Neural progenitor cell (in vitro differentiated cells): ENCODE measurements around the gene CDK13. TPM values are rescaled to one million over a fixed set of nuclear protein-coding genes. Genes with fewer than 3 reads are reported as not detected.

Source experiments
- DNase-seq: peaks from one replicate; pipeline ENCODE4 v3.0.0-alpha.2; 2016; ENCODE audit warnings: low spot score
- H2AFZ ChIP-seq: fragments of 200-600 bp; sonication (generic); replicated peaks from 2 replicates; pipeline ENCODE4 v1.6.1; 2016; ENCODE audit warnings: antibody characterized with exemption
- H3F3A ChIP-seq: fragments of 200-600 bp; sonication (generic); 2 replicates; pipeline ENCODE4 v1.6.1; 2016; ENCODE audit warnings: antibody characterized with exemption, low read depth
- H3K27ac ChIP-seq: fragments of 200-600 bp; sonication (generic); 2 replicates; pipeline ENCODE4 v1.5.1; 2016; ENCODE audit warnings: mild to moderate bottlenecking
- H3K27me3 ChIP-seq: fragments of 200-600 bp; sonication (generic); 2 replicates; pipeline ENCODE4 v1.6.1; 2016; ENCODE audit warnings: mild to moderate bottlenecking, moderate library complexity
- H3K36me3 ChIP-seq: fragments of 200-600 bp; sonication (generic); 2 replicates; pipeline ENCODE4 v1.5.1; 2016
- H3K4me1 ChIP-seq: fragments of 200-600 bp; sonication (generic); 2 replicates; pipeline ENCODE4 v1.6.1; 2016; ENCODE audit warnings: mixed run types
- H3K4me2 ChIP-seq: fragments of 200-600 bp; sonication (generic); 2 replicates; pipeline ENCODE4 v1.6.1; 2016
- H3K4me3 ChIP-seq: fragments of 200-600 bp; sonication (generic); 2 replicates; pipeline ENCODE4 v1.5.1; 2016
- H3K79me2 ChIP-seq: fragments of 200-600 bp; sonication (generic); 2 replicates; pipeline ENCODE4 v1.6.1; 2016; ENCODE audit warnings: low read depth
- H3K9ac ChIP-seq: fragments of 200-600 bp; sonication (generic); 2 replicates; pipeline ENCODE4 v1.6.1; 2016
- H3K9me3 ChIP-seq: fragments of 200-600 bp; sonication (generic); 2 replicates; pipeline ENCODE4 v1.5.1; 2016; ENCODE audit warnings: low read depth
- H4K20me1 ChIP-seq: fragments of 200-600 bp; sonication (generic); 2 replicates; pipeline ENCODE4 v1.6.1; 2016; ENCODE audit warnings: low read depth
- H3K27ac Mint-ChIP-seq: 3 replicates; pipeline ENCODE4 v1.8.0; 2021; ENCODE audit warnings: mixed read lengths
- H3K27me3 Mint-ChIP-seq: 2 replicates; pipeline ENCODE4 v1.8.0; 2022; ENCODE audit warnings: low read depth, mild to moderate bottlenecking, inconsistent platforms, moderate library complexity, mixed read lengths; ENCODE audit not compliant: insufficient read depth
- H3K36me3 Mint-ChIP-seq: 3 replicates; pipeline ENCODE4 v1.8.0; 2021; ENCODE audit warnings: mixed read lengths
- H3K4me1 Mint-ChIP-seq: 3 replicates; pipeline ENCODE4 v1.8.0; 2021; ENCODE audit warnings: mixed read lengths
- H3K4me3 Mint-ChIP-seq: 3 replicates; pipeline ENCODE4 v1.8.0; 2021; ENCODE audit warnings: mild to moderate bottlenecking, moderate library complexity, mixed read lengths
- H3K9me3 Mint-ChIP-seq: 3 replicates; pipeline ENCODE4 v1.8.0; 2020; ENCODE audit warnings: mixed read lengths
- CTCF ChIP-seq: fragments of 200-600 bp; sonication (generic); IDR thresholded peaks from 2 replicates; pipeline ENCODE4 v1.5.1; 2017; ENCODE audit warnings: antibody characterized with exemption, mild to moderate bottlenecking
- EZH2 ChIP-seq: fragments of 200-600 bp; sonication (generic); IDR thresholded peaks from 2 replicates; pipeline ENCODE4 v1.6.1; 2017; ENCODE audit warnings: antibody characterized with exemption, mild to moderate bottlenecking, moderate library complexity
- EZH2phosphoT487 ChIP-seq: fragments of 200-600 bp; sonication (generic); IDR thresholded peaks from 2 replicates; pipeline ENCODE4 v1.6.1; 2017; ENCODE audit warnings: antibody characterized with exemption
- total RNA-seq: library from RNA; depleted of rRNA; stranded (reverse); fragments of >200 nt; gene quantifications from 2 replicates; pipeline ENCODE4 v1.2.3, GENCODE V29; 2015; ENCODE audit warnings: low replicate concordance

CDK13 gene
- total RNA-seq, 1 donor from 2014 or later = 75.5 TPM

- Histone ChIP-seq H3K4me1 (no peaks in the 10 kb centered on the region), H3K36me3 (no peaks in the 10 kb centered on the region), H3K79me2 (no peaks in the 10 kb centered on the region), H3K27me3 (no peaks in the 10 kb centered on the region), H2AFZ (no peak overlapping the region), H3K9ac (no peak overlapping the region), H3K27ac (no peak overlapping the region), H3F3A (peaks cover 3% of the 10 kb centered on the region), H3K9me3 (no peaks in the 10 kb centered on the region), H3K4me3 (no peak overlapping the region), H4K20me1 (no peaks in the 10 kb centered on the region), H3K4me2 (no peak overlapping the region)
- no peak overlapping the region for H3K4me3 Mint-ChIP-seq
- peaks cover 2% of the 10 kb centered on the region for H3K4me1 Mint-ChIP-seq
- no peak overlapping the region for H3K27ac Mint-ChIP-seq
- no peak for TF ChIP-seq CTCF
- no peak for TF ChIP-seq EZH2
- no peak for TF ChIP-seq EZH2phosphoT487
- H3K36me3 Mint-ChIP-seq = peaks cover 4% of the 10 kb centered on the region
- DNase-seq = no peak
- no peaks in the 10 kb centered on the region for H3K27me3 Mint-ChIP-seq
- peaks cover 6% of the 10 kb centered on the region for H3K9me3 Mint-ChIP-seq
These were observed 7.2 kb upstream of the CDK13 start for GRCh38 chr7:39942883-39943282.

GRCh38 chr7:39946693-39947092 is 3.4 kb upstream of the CDK13 start:
- no peak for TF ChIP-seq CTCF
- TF ChIP-seq EZH2 = no peak
- no peak for TF ChIP-seq EZH2phosphoT487
- Histone ChIP-seq H3K27ac (no peak overlapping the region), H2AFZ (no peak overlapping the region), H4K20me1 (peaks cover 5% of the 10 kb centered on the region), H3K9ac (no peak overlapping the region), H3K4me2 (no peak overlapping the region), H3K79me2 (peaks cover 23% of the 10 kb centered on the region), H3K4me1 (peaks cover 4% of the 10 kb centered on the region), H3K9me3 (no peaks in the 10 kb centered on the region), H3K4me3 (no peak overlapping the region), H3K36me3 (no peaks in the 10 kb centered on the region), H3K27me3 (no peaks in the 10 kb centered on the region), H3F3A (peaks cover 30% of the 10 kb centered on the region)
- peaks cover 6% of the 10 kb centered on the region for H3K9me3 Mint-ChIP-seq
- peak overlapping the region; percentile 63 for H3K4me3 Mint-ChIP-seq
- peaks cover 15% of the 10 kb centered on the region for H3K4me1 Mint-ChIP-seq
- no peak overlapping the region for H3K27ac Mint-ChIP-seq
- peaks cover 5% of the 10 kb centered on the region for H3K36me3 Mint-ChIP-seq
- no peak for DNase-seq
- peaks cover 6% of the 10 kb centered on the region for H3K27me3 Mint-ChIP-seq

GRCh38 chr7:39948375-39948955 is 1.6 kb upstream of the CDK13 start:
- peaks cover 40% of the 10 kb centered on the region for H3K79me2 ChIP-seq
- peak overlapping the region; percentile 71 for H3K9ac ChIP-seq
- H3F3A ChIP-seq = peaks cover 30% of the 10 kb centered on the region
- H3K4me3 ChIP-seq = peak overlapping the region; percentile 84
- H3K4me1 Mint-ChIP-seq = peaks cover 18% of the 10 kb centered on the region
- H3K27ac Mint-ChIP-seq = peak overlapping the region; percentile 100
- no peaks in the 10 kb centered on the region for H3K36me3 ChIP-seq
- no peaks in the 10 kb centered on the region for H3K9me3 ChIP-seq
- H3K4me3 Mint-ChIP-seq = peak overlapping the region; percentile 100
- H3K27me3 ChIP-seq = no peaks in the 10 kb centered on the region
- H3K27me3 Mint-ChIP-seq = peaks cover 8% of the 10 kb centered on the region
- no peaks in the 10 kb centered on the region for H3K9me3 Mint-ChIP-seq
- H2AFZ ChIP-seq = no peak overlapping the region
- no peak for DNase-seq
- TF ChIP-seq CTCF (no peak), EZH2phosphoT487 (no peak), EZH2 (no peak)
- H4K20me1 ChIP-seq = peaks cover 23% of the 10 kb centered on the region
- H3K4me1 ChIP-seq = peaks cover 12% of the 10 kb centered on the region
- H3K36me3 Mint-ChIP-seq = peaks cover 10% of the 10 kb centered on the region
- H3K4me2 ChIP-seq = peak overlapping the region; percentile 78
- H3K27ac ChIP-seq = peak overlapping the region; percentile 95
